Osteoblast (primary cell): ENCODE measurements around the gene WDR73. TPM values are rescaled to one million over a fixed set of nuclear protein-coding genes. Genes with fewer than 3 reads are reported as not detected.
A peak's percentile ranks its signal among the peaks of the same experiment; 100 is the strongest.

Experiments used
- DNase-seq: peaks from one replicate; pipeline ENCODE4 v3.0.0; 2011; ENCODE audit warnings: low spot score, mixed read lengths; ENCODE audit not compliant: insufficient read length; ENCODE audit errors: missing footprints
- H2AFZ ChIP-seq: 2 replicates; pipeline ENCODE4 v1.6.0; 2011; ENCODE audit warnings: mild to moderate bottlenecking, low read length
- H3K27ac ChIP-seq: 2 replicates; pipeline ENCODE4 v1.5.1; 2011; ENCODE audit warnings: mild to moderate bottlenecking, low read depth, low read length, moderate library complexity
- H3K27me3 ChIP-seq: 2 replicates; pipeline ENCODE4 v1.6.0; 2012; ENCODE audit warnings: mild to moderate bottlenecking, control low read depth, inconsistent platforms, low read length, moderate library complexity; ENCODE audit not compliant: insufficient read depth
- H3K36me3 ChIP-seq: 2 replicates; pipeline ENCODE4 v1.5.1; 2011; ENCODE audit warnings: mild to moderate bottlenecking, low read length, control low read depth, moderate library complexity; ENCODE audit not compliant: insufficient read depth
- H3K4me1 ChIP-seq: 2 replicates; pipeline ENCODE4 v1.5.1; 2011; ENCODE audit warnings: mild to moderate bottlenecking, low read length, control low read depth, moderate library complexity; ENCODE audit not compliant: insufficient read depth
- H3K4me2 ChIP-seq: 2 replicates; pipeline ENCODE4 v1.6.0; 2011; ENCODE audit warnings: mild to moderate bottlenecking, low read length; ENCODE audit not compliant: insufficient read depth
- H3K4me3 ChIP-seq: fragments of 200-600 bp; sonication (generic); 3 replicates; pipeline ENCODE4 v1.5.1; 2012; ENCODE audit warnings: mild to moderate bottlenecking, low read length, inconsistent platforms; ENCODE audit not compliant: insufficient read depth
- H3K79me2 ChIP-seq: 2 replicates; pipeline ENCODE4 v1.6.0; 2012; ENCODE audit warnings: mild to moderate bottlenecking, low read length, control low read depth, inconsistent platforms; ENCODE audit not compliant: insufficient read depth
- H3K9me3 ChIP-seq: 2 replicates; pipeline ENCODE4 v1.5.1; 2011; ENCODE audit warnings: low read depth, low read length, control low read depth
- H4K20me1 ChIP-seq: 2 replicates; pipeline ENCODE4 v1.6.0; 2012; ENCODE audit warnings: mild to moderate bottlenecking, low read length, control low read depth; ENCODE audit not compliant: insufficient read depth
- total RNA-seq: library from RNA; depleted of rRNA; stranded (reverse); fragments of >200 nt; gene quantifications from 2 replicates; pipeline ENCODE4 v1.2.3, GENCODE V29; 2012
- TF ChIP-seq, protein P1 (sequence below): IDR thresholded peaks from 2 replicates; pipeline ENCODE4 v1.5.1; 2011; ENCODE audit warnings: mild to moderate bottlenecking, low read depth, low read length, moderate library complexity; ENCODE audit errors: extremely low read depth

WDR73 gene
- total RNA-seq, 1 donor: 35.1 TPM

DNA sequence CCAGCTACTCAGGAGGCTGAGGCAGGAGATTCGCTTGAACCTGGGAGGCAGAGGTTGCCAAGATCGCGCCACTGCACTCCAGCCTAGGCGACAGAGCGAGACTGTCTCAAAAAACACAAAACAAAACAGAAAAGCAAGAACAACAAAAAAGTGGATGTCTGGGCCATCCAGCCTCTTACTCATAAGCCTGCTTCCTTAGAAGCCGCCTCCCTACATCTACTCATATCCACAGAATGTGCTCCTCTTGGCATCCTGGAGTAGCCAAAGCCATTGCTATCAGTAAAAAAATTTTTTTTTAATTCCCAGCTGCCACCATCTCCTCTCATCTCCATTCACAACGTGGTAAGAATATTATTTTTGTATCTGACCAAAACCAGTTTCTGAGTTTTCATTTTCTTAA is 42.5 kb downstream of the WDR73 start:
- DNase-seq: peak; percentile 89
- Histone ChIP-seq H3K36me3 (peaks cover 8% of the 10 kb centered on the region), H3K27ac (no peak overlapping the region), H3K79me2 (peaks cover 6% of the 10 kb centered on the region), H4K20me1 (peaks cover 6% of the 10 kb centered on the region), H3K4me1 (no peaks in the 10 kb centered on the region), H2AFZ (no peak overlapping the region), H3K9me3 (no peaks in the 10 kb centered on the region), H3K4me3 (no peak overlapping the region), H3K4me2 (no peak overlapping the region), H3K27me3 (no peaks in the 10 kb centered on the region)
- TF ChIP-seq, protein P1, sequence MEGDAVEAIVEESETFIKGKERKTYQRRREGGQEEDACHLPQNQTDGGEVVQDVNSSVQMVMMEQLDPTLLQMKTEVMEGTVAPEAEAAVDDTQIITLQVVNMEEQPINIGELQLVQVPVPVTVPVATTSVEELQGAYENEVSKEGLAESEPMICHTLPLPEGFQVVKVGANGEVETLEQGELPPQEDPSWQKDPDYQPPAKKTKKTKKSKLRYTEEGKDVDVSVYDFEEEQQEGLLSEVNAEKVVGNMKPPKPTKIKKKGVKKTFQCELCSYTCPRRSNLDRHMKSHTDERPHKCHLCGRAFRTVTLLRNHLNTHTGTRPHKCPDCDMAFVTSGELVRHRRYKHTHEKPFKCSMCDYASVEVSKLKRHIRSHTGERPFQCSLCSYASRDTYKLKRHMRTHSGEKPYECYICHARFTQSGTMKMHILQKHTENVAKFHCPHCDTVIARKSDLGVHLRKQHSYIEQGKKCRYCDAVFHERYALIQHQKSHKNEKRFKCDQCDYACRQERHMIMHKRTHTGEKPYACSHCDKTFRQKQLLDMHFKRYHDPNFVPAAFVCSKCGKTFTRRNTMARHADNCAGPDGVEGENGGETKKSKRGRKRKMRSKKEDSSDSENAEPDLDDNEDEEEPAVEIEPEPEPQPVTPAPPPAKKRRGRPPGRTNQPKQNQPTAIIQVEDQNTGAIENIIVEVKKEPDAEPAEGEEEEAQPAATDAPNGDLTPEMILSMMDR: no peak

DNA sequence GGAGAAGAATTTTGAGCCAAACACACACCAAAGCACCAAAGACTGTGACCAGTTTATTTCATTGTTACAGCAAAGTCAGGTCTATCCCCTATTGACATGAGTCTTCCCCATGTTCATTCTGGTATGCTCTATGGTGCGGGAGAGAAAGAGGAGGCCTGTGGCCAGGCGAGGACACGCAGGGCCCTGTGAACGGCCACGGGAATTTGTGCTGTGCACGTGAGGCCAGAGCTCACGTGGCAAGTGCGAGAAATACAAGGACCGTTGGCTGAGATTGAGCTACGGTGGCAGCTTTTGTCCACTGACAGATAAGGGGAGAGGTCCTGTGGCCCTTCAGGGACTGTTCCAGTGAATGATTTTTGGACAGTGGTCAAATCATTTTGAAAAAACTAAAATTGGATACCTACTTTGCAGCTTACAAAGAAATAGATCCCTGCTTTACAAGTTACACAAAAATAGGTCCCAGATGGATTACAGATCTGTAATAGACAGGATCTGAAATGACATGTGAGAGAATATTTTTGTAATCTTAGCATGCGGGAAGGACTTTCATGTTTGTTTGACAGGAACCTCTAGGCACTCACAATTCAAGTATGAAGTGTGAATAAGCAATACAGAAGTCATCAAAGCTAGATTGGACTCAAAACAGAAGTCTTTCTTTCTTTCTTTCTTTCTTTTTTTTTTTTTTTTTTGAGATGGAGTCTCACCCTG is 44.1 kb downstream of the WDR73 start:
- Histone ChIP-seq H2AFZ (no peak overlapping the region), H3K27me3 (no peaks in the 10 kb centered on the region), H3K27ac (no peak overlapping the region), H3K4me3 (no peak overlapping the region), H4K20me1 (peaks cover 10% of the 10 kb centered on the region), H3K9me3 (no peaks in the 10 kb centered on the region), H3K4me2 (no peak overlapping the region), H3K36me3 (peaks cover 19% of the 10 kb centered on the region), H3K4me1 (peaks cover 5% of the 10 kb centered on the region), H3K79me2 (peaks cover 14% of the 10 kb centered on the region)
- TF ChIP-seq, protein P1: no peak
- no peak for DNase-seq

DNA sequence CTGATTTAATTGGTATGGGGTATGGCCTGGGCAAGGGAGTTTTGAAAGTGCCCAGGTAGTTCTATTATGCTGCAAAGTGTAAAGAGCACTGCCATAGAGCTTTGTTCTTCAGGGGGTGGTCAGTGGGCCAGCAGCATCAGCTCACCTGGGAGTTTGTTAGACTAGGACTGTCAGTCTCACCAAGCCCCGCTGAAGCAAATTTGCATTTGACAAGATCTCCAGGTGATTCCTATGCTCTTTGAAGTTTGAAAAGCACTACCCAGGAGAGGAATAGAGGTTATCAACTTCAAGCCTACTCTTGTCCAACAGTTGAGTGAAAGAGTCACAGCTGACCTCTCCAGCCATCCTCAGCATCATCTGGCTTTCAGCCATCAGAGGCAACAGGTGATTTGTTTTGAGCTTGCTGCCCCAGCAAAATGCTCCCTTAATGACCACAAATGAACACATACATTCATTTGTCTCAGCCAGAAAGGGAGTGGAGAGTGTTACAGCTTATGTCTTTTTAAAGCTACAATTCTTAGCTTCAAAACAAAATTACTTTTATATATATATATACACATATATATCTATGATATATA is 45.3 kb downstream of the WDR73 start:
- H3K9me3 ChIP-seq: no peaks in the 10 kb centered on the region
- H3K27ac ChIP-seq: no peak overlapping the region
- peaks cover 10% of the 10 kb centered on the region for H4K20me1 ChIP-seq
- no peak overlapping the region for H3K4me3 ChIP-seq
- H3K4me2 ChIP-seq: no peak overlapping the region
- no peak for DNase-seq
- no peak overlapping the region for H2AFZ ChIP-seq
- H3K36me3 ChIP-seq: peaks cover 19% of the 10 kb centered on the region
- TF ChIP-seq, protein P1: no peak
- H3K27me3 ChIP-seq: no peaks in the 10 kb centered on the region
- H3K79me2 ChIP-seq: peaks cover 14% of the 10 kb centered on the region
- peaks cover 9% of the 10 kb centered on the region for H3K4me1 ChIP-seq

DNA sequence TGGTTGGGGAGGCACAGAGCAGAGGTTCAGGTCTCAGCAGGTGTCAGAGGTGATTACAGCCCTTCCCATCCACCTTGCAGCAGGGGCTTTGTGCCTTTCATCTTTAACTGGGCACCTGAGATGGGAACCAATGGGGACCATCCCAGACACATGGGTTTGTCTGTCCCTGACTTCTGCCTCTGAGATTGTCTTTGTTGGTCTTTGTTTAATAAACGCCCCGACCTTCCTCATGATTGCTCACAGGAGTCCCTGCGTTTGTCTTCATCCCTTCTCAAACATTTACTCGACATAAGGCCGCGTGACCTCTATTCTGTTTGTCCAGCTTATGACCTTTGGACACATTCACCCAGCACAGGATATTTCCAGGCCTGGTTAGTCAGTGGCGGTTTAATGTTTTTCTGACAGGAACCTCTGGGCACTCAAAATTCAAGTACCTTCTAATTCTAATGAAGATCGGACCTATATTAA is 47.4 kb downstream of the WDR73 start:
- Histone ChIP-seq H3K36me3 (peaks cover 19% of the 10 kb centered on the region), H3K9me3 (no peaks in the 10 kb centered on the region), H3K79me2 (peaks cover 11% of the 10 kb centered on the region), H2AFZ (no peak overlapping the region), H3K4me2 (no peak overlapping the region), H3K27me3 (no peaks in the 10 kb centered on the region), H3K27ac (no peak overlapping the region), H3K4me3 (no peak overlapping the region), H4K20me1 (peaks cover 5% of the 10 kb centered on the region), H3K4me1 (peaks cover 10% of the 10 kb centered on the region)
- TF ChIP-seq, protein P1: no peak
- DNase-seq: no peak
